Measurements from ENCODE around the gene MICU1. TPM values are rescaled to one million over a fixed set of nuclear protein-coding genes. Genes with fewer than 3 reads are reported as not detected.
"Not testable (repeated sequence)": the region's sequence is repeated elsewhere in the genome, so short reads cannot be mapped to it uniquely, and the experiment has no call there.

The MICU1 gene
- total RNA-seq, 1 experiment from 2014 or later, result 26.7 TPM

DNA sequence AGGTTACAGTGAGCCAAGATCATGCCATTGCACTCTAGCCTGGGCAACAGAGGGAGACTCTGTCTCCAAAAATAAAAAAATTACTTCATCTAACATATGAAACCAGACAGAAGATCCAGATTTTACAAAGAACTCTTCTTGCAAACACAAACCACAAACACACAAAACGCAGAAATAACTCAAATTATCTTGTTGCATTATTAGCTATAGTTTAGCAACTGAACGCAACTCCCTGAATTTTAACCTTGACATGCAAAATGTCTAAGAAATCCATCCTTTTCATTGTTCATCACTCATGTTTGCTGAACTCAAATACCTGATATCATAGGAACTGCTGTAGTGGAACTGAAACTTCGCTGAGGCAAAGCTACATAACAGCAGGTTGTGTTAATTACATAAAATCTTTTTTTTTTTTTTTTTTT is 64.1 kb downstream of the MICU1 start:
- no peak for DNase-seq (ENCODE audit: low read depth)

DNA sequence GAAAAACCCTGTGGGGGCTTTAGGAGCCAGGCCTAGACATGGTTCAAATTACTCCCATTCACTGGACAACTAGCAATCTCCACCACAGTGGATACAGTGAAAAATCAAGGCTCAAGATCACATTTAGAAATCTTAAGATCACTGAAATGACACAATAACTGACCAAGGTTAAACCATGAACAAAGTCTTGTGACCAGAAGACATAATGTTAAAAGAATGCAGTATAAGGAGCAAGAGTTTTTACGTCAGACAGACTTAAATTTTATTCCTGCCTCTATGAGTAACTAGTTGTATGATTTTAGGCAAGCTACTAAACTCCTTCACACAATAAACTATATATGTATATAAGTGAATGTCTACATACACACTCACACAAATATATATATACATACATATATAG is 68.5 kb downstream of the MICU1 start:
- no peak for DNase-seq (ENCODE audit: low read depth)

DNA sequence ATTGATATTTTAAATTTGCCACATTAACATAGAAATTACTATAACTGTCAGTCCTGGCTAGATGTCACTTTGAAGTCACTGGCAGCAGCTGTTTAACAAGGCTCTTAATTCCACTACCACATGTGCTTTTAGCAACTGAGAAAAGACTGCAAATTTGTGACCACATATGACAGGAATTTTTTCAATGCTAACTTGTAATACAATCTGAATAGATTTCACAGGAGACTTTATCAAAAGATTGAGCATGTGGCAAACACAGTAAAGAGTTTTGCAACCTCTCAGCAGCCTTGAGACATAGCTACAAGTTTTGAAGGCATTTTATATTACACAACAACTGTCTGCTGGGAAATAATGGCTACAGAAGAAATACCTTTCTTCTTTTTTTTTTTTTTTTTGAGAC is 73.0 kb downstream of the MICU1 start:
- DNase-seq (ENCODE audit: low read depth), result no peak

DNA sequence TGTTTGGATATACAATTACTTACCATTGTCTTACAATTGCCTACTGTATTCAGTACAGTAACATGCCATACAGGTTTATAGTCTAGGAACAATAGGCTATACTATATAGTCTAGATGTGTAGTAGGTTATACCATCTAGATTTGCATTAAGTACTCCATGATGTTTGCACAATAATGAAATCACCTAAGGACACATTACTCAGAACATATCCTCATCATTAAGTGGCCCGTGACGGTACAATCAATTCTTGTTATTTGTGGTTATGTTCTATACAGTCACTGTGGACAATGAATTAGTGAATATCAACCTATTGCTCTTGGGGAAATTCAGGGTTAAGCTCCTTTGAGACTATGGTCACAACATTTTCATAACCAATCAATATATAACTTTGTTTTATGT is 75.6 kb downstream of the MICU1 start:
- DNase-seq (ENCODE audit: low read depth), result no peak

DNA sequence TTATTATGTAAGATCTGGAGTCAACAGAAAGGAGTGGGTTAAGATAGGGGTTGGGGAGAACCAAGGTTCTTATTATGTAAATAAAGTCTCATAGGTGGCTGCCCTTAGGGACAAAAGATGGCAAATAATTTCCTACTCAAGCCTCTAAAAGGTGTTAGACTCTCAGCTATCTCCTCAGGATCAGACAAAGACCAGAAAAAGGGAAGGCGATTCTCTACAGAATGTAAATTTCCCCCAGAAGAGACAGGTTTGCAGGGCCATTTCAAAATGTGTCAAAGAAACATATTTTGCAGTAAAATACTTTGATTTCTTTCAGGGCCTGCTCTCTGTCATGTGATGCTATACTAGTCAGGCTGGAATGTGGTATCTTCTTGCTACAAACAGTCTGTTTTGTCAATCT is 80.3 kb downstream of the MICU1 start:
- DNase-seq (ENCODE audit: low read depth), result no peak

DNA sequence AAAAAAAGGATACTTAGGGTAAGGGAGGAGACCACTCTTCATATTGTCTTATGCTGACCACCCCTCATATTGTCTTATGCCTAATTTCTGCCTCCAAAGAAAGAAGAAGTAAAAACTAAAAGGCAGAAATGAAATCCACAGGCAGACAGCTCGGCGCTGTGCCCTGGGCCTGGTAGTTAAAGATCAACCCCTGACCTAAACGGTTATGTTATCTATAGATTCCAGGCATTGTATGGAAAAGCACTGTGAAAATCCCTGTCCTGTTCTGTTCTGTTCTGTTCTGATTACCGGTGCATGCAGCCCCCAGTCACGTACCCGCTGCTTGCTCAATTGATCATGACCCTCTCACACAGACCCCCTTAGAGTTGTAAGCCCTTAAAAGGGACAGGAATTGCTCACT is 82.0 kb downstream of the MICU1 start:
- not testable (repeated sequence) for DNase-seq (ENCODE audit: low read depth)

DNA sequence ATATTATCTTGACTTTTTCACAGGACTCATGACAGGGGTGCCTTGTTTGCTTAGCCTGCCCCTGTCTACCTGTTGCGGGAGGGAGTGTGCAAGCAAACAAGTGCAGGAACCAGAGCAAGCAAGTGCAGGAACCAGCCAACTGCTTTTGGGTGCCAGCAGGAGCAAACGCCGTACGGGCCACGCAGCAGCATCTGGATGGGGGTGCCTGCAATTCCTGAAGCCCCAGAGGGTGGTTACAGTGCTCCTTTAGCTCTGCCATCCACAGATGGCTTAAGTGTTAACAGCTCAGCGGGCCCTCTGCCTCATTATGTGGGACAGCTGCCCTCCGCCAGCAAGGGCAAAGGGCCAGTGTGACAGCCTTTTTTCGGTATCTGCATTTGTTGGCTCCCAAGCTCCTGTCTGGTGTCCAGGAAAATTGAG is 83.5 kb downstream of the MICU1 start:
- no peak for DNase-seq (ENCODE audit: low read depth)

DNA sequence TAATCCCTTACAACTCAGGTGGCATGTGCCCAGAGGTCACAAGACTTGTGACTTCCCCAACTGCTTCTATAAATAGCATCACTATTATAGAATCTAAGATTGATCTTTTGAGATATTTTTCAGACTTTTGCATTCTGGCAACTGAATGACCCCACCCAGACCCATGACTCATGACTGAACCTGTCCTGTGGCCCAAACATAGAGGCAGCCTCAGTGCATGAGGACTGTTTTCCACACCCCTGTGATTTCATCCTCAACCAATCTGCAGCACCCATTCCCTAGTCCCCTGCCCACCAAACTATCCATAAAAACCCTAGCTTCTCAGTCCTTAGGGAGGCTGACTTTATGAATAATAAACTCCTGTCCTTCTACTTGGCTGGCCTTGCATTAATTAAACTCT is 84.5 kb downstream of the MICU1 start:
- no peak for DNase-seq (ENCODE audit: low read depth)

DNA sequence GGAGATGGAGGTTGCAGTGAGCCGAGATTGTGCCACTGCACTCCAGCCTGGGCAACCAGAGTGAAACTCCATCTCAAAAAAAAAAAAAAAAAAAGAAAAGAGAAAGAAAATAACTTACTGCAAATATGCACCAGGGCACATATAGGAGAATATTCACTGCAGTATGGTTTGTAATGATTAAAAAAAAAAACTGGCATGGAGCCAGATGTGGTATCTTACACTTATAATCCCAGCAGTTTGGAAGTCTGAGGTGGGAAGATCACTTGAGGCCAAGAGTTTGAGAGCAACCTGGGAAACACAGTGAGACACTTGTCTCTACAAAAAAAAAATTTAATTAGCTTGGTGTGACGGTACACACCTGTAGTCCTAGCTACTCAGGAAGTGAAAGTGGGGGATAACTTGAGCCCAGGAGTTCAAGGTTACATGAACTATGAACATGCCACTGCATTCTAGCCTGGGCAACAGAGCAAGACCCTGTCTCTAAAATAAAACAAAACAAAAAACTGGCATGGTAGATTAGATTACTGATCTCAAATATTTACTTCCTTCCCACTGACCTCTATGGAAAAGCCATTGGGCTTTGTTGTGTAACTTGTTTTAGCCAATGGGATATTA is 85.6 kb downstream of the MICU1 start:
- DNase-seq (ENCODE audit: low read depth), result no peak

DNA sequence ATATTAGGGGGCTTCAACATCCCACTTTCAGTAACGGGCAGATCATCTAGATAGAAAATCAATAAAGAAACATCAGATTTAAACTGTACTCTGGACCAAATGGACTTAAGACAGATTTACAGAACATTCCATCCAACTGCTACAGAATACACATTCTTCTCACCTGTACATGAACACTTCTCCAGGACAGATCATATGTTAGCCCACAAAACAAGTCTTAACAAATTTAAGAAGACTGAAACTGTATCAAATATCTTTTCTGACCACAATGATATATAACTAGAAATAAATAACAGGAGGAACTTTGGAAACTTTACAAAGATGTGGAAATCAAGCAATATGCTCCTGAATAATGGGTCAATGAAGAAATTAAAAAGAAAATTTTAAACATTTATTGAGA is 86.7 kb downstream of the MICU1 start:
- no peak for DNase-seq (ENCODE audit: low read depth)

DNA sequence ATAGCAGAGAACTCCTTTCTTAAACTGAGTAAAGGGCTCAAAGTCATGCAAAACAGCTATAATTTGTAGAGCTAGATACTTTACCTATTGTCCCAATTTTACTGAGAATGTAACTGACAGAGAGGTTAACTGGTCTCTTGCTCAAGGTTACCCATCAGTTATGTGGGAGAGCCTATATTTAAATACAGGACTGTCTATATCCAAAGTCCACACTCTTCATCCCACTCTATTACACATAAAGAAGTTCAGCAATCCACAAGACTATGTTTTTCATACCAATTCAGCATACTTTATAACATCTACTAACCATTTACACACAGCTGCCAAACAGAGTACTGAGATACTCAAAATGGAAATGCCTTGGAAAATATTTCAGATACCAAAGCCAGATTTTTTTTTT is 100.2 kb downstream of the MICU1 start:
- DNase-seq (ENCODE audit: low read depth), result no peak

DNA sequence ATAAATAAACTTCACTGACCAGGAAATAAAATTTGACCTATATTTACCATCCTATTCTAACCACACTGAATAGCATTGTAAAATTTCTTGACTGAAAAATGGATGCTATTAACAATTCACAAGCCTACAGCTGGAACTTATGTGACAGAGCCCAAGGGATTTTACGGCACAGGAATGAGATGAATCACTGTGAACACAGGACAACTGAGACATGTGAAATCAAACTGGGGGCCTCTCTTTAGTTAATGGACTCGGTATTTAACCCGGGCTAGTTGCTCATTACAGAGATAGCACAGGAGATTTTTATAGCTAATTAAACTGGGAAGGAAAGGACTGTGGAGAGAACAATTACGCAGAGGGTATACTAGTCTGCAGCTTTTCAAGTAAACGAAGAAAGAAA is 100.6 kb downstream of the MICU1 start:
- DNase-seq (ENCODE audit: low read depth), result no peak

DNA sequence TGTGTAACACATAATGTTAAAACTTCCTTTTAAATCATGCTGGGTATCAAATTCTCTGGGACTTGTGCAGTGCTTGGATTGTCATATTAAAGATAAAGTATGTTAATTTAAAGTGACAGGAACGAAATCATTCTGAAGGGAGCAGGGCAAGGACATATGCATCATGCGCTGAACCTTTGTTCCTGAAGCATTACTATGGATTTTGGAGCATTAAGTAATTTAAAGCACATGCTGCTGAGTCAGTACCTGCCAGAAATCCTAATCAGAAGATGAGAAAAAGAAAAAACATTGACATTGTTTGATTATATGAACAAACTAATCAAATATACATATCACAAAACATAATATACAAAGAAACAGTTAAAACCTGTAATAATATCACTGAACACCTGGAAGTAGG is 101.4 kb downstream of the MICU1 start:
- no peak for DNase-seq (ENCODE audit: low read depth)

DNA sequence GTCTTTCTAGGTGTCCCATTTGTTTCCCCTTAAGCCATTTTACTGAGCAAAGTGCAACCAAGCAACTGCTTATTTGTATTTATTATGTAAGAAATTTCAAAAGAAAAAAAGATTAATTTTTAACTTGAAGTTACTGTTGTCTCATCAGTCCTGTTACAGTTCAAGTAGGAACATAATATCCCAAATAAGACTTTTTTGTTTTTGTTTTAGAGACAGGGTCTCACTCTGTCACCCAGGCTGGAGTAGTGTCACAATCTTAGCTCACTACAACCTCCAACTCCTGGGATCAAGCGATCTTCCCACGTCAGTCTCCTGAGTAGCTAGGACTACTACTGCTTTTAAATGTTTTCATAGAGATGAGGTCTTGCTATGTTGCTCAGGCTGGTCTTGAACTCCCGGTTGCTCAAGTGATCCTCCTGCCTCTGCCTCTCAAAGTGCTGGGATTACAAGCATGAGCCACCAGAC is 101.9 kb downstream of the MICU1 start:
- DNase-seq (ENCODE audit: low read depth), result no peak

DNA sequence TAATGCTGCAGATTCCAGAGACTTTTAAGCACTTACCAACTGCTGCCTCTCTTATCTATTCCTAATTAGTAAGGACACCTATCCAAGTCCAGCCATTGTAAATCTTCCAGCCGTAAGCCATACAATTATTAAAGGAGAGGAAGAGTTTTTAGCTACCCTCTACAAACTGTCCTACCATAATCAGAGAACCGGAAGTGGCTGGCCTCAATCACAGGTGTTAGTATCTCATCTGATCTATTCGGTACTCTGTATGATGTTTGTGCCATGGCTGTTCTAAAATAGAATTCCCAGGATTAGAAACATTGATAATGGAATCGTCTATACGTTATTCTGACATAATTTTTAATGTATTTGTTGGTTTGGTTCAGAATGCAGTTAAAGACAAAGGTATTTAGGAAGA is 102.8 kb downstream of the MICU1 start:
- no peak for DNase-seq (ENCODE audit: low read depth)

DNA sequence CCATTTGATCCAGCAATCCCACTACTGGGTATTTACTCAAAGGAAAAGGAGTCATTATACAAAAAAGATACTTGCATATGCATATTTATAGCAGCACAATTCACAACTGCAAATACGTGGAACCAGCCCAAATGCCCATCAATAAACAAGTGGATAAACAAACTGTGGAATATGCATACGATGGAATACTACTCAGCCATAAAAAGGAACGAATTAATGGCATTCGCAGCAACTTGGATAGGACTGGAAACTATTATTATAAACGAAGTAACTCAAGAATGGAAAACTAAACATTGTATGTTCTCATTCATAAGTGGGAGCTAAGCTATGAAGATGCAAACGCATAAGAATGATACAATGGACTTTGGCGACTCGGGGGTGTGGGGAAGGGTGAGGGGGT is 108.6 kb downstream of the MICU1 start:
- no peak for DNase-seq (ENCODE audit: low read depth)

DNA sequence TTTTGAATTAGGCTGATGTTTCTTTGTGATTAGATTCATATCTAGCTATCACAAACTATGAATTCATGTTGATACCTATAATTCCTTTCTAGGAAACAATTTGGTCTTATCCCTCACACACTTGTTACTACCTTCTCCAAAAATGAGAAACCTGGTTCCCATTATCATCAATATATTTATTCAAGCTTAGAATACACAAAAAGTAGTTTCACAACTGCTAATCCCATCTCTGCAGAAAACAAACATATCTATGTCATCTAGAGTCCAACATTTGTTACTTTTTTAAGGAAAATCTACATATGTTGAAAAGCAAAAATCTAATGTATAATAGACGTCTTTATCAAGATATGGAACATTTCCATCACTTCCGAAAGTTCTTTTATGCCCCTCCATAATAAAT is 110.4 kb downstream of the MICU1 start:
- DNase-seq (ENCODE audit: low read depth), result no peak

DNA sequence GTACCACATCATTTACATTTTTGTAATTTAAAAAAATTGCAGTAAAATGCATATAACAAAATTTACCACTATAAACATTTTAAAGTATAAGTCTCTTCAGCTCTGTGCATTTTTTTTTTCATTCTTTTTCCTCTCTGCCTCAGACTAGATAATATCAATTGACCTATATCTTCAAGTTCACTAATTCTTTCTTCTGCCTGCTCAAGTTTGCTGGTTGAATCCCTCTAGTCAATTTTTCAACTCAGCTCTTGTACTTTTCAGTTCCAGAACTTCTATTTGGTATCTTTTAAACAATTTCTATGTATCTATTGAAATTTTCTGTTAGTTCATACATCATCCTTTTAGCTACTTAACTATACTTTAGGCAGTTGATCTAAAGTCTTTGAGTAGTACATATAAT is 112.0 kb downstream of the MICU1 start:
- DNase-seq (ENCODE audit: low read depth), result no peak

DNA sequence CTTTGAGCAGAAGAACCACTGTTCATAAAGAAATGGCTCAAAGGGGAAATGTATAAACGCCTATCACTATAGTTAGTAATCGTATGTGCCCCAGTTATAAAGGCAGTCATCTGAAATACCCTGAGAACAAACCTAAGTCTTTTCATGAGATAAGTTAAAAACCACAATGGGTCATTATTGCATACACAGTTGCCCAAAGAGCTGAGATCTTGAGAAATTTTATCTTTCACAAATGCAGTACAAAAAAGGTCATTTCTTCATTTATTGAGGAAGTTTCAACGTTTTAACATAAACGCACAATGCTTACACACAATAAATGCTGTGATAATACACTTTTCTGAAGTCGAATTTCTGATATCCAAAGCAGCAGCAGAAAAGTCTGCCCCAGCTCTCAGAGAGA is 114.4 kb downstream of the MICU1 start:
- DNase-seq (ENCODE audit: low read depth), result no peak

DNA sequence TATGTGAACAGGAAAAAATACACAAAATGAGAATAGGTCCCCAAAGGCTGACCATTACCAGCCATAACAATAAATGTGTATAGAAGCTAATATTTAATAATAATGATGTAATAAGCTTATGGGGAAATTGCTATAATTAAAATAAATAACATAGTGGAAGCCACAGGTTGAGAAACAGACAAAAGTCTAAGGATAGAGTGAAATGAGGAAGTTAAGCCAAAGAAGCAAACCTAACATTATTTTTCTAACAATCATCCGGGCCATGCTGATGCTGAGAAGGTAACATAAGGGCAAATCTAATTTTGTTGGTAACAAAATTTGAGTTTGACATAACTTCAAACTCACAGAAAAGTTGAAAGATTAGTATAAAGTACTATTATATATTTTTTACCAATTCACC is 115.9 kb downstream of the MICU1 start:
- DNase-seq (ENCODE audit: low read depth), result no peak

DNA sequence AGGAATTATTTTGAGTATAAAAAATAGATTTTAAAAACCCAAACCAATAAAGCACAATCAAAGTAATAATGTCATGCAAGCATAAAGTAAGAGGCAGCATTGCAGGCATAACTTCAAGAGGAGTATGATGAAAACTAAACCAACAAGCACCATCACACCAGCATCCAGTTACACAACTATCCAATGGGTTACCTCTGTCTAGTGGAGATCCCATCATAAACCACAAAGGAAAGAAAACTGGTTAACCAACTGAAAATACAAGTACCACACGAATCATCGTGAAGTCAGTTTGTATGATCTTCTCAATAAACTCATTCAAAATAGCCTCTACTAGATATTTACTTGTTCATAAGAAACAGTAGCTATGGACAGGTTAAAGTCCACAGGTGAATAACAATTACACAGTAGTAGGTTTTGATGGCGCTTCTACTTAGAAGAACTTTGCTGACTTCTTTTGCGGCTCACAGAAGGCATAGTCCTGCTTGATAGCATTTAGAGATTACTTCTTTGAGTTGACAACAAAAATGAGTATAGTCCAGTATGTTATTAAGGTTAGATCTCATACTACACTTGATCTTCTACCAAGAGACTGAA is 116.6 kb downstream of the MICU1 start:
- no peak for DNase-seq (ENCODE audit: low read depth)

DNA sequence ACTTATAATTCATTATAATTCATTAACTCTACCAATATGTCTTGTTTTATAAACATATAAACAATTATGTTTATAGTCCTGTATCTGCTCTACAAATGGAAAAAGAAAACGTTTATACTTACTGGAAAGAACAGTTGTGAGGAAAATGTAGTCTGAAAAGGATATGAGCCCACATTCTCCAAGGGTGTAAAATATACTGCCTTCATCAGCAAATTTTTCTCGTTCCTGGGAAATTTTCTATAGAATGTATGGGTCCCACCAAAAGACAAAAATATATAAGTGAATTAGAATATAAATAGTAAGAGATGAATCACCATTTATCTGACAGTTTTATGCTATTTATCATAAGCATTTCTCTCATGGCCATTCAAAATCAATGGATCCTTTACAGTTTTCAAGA is 117.8 kb downstream of the MICU1 start:
- DNase-seq (ENCODE audit: low read depth), result no peak

DNA sequence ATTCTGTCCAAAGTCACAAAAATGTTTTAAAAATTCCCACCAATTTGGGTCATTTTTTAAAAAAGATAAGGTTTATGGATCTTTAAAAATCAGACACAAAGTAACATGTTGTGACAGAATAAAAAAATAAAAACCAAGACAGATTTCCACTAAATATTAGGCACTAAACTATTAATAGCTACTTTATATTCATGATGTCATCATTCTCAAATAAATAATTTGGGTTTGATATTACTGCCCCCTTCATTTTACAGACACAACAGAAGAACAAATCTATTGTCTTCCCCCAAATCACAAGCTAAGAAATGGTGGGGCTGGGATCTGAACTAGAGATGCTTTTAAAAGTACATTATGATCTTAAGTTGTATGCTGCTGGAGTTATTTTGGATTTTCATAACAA is 119.4 kb downstream of the MICU1 start:
- no peak for DNase-seq (ENCODE audit: low read depth)

DNA sequence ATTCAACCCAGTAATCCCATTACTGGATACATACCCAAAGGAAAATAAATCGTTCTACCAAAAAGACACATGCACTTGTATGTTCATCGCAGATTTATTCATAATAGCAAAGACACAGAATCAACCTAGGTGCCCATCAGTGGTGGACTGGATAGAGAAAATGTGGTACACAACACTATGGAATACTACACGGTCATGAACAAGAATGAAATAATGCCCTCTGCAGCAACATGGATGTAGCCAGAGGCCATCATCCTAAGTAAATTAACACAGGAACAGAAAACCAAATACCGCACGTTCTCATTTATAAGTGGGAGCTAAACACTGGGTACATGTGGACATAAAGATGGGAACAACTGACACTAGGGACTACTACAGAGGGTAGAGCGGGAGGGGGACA is 120.4 kb downstream of the MICU1 start:
- no peak for DNase-seq (ENCODE audit: low read depth)
